Dendritic cell treated with granulocyte-macrophage colony-stimulating factor and Interleukin-4, amounts not matched to agents 40 ng/mL and 50 ng/mL, for 4 days (primary cell): ENCODE data around the gene MSH4.
"Not testable (repeated sequence)": the region's sequence is repeated elsewhere in the genome, so short reads cannot be mapped to it uniquely, and the experiment has no call there.

Source experiments
- H3K27ac Mint-ChIP-seq: one replicate; pipeline ENCODE4 v1.8.0; 2022; ENCODE audit warnings: mild to moderate bottlenecking, mixed read lengths
- H3K27me3 Mint-ChIP-seq: one replicate; pipeline ENCODE4 v1.8.0; 2022; ENCODE audit warnings: mild to moderate bottlenecking, mixed read lengths
- H3K36me3 Mint-ChIP-seq: one replicate; pipeline ENCODE4 v1.8.0; 2022; ENCODE audit warnings: low read depth, mixed read lengths
- H3K4me1 Mint-ChIP-seq: one replicate; pipeline ENCODE4 v1.8.0; 2022; ENCODE audit warnings: low read depth, mixed read lengths
- H3K4me3 Mint-ChIP-seq: one replicate; pipeline ENCODE4 v1.8.0; 2022; ENCODE audit warnings: mild to moderate bottlenecking, moderate library complexity, mixed read lengths
- H3K9me3 Mint-ChIP-seq: one replicate; pipeline ENCODE4 v1.8.0; 2022; ENCODE audit warnings: mixed read lengths
- intact Hi-C: fragments of 100-400 bp; cut with micrococcal nuclease; formaldehyde crosslinking; loops from one replicate; pipeline ENCODE4 v1.15.0; 2022

MSH4 gene

GRCh38 chr1:75785983-75786853 is 10.5 kb upstream of the MSH4 start, which contains the start of gene RABGGTB:
RABGGTB (plus strand) TSS chr1:75786256; CDS start chr1:75786272, 16 bp downstream.
- H3K9me3 Mint-ChIP-seq = no peaks in the 10 kb centered on the region
- intact Hi-C loops = loop anchor here (1.0 to 5.0 kb wide), 4 partner anchors 62 to 1589 kb away; partner anchors contain the start of genes ACADM, CRYZ, FPGT and LRRIQ3
- H3K4me3 Mint-ChIP-seq = peak within 1 kb of the TSS; percentile 93
- peaks cover 54% of the 10 kb centered on the region for H3K4me1 Mint-ChIP-seq
- peaks cover 54% of the 10 kb centered on the region for H3K36me3 Mint-ChIP-seq
- peak within 1 kb of the TSS; percentile 97 for H3K27ac Mint-ChIP-seq
- no peaks in the 10 kb centered on the region for H3K27me3 Mint-ChIP-seq

GRCh38 chr1:75786901-75787493 is 9.7 kb upstream of the MSH4 start:
- intact Hi-C loops = loop anchor here (1.0 to 5.0 kb wide), 4 partner anchors 63 to 1590 kb away; partner anchors contain the start of genes ACADM, CRYZ, FPGT and LRRIQ3
- peak overlapping the region; percentile 93 for H3K4me3 Mint-ChIP-seq
- peaks cover 62% of the 10 kb centered on the region for H3K36me3 Mint-ChIP-seq
- H3K4me1 Mint-ChIP-seq = peaks cover 56% of the 10 kb centered on the region
- H3K27ac Mint-ChIP-seq = peak overlapping the region; percentile 97
- no peaks in the 10 kb centered on the region for H3K27me3 Mint-ChIP-seq
- H3K9me3 Mint-ChIP-seq = no peaks in the 10 kb centered on the region

- Mint-ChIP-seq H3K4me1 (peaks cover 56% of the 10 kb centered on the region), H3K36me3 (peaks cover 67% of the 10 kb centered on the region), H3K27me3 (no peaks in the 10 kb centered on the region), H3K4me3 (peak overlapping the region; percentile 93), H3K9me3 (no peaks in the 10 kb centered on the region), H3K27ac (peak overlapping the region; percentile 97)
- intact Hi-C loops = loop anchor here (5.0 kb wide), 3 partner anchors 290 to 1590 kb away; partner anchors contain the start of genes CRYZ, FPGT, LRRIQ3 and TYW3
Measured at GRCh38 chr1:75787524-75787923, 9.2 kb upstream of the MSH4 start.

- Mint-ChIP-seq H3K4me1 (peaks cover 44% of the 10 kb centered on the region), H3K27me3 (no peaks in the 10 kb centered on the region), H3K36me3 (peaks cover 92% of the 10 kb centered on the region), H3K9me3 (no peaks in the 10 kb centered on the region), H3K27ac (no peak overlapping the region), H3K4me3 (no peak overlapping the region)
- intact Hi-C loops = loop anchor here (5.0 kb wide), 3 partner anchors 287 to 1593 kb away; partner anchors contain the start of genes CRYZ, FPGT, LRRIQ3 and TYW3
Measured at GRCh38 chr1:75789988-75790387, 6.7 kb upstream of the MSH4 start.

GRCh38 chr1:75791022-75791421 is 5.7 kb upstream of the MSH4 start:
- Mint-ChIP-seq H3K27me3 (no peaks in the 10 kb centered on the region), H3K4me1 (peaks cover 38% of the 10 kb centered on the region)
- intact Hi-C loops = no loop called here

GRCh38 chr1:75792091-75792490 is 4.6 kb upstream of the MSH4 start:
- H3K27me3 Mint-ChIP-seq = no peaks in the 10 kb centered on the region
- no peaks in the 10 kb centered on the region for H3K9me3 Mint-ChIP-seq
- H3K27ac Mint-ChIP-seq = no peak overlapping the region
- H3K4me1 Mint-ChIP-seq = peaks cover 35% of the 10 kb centered on the region
- H3K4me3 Mint-ChIP-seq = no peak overlapping the region
- H3K36me3 Mint-ChIP-seq = peaks cover 100% of the 10 kb centered on the region
- intact Hi-C loops = no loop called here

More at GRCh38 chr1:75791022-75791421, 5.7 kb upstream of the MSH4 start:
- Mint-ChIP-seq H3K9me3 (no peaks in the 10 kb centered on the region), H3K27ac (peak overlapping the region; percentile 55), H3K4me3 (no peak overlapping the region), H3K36me3 (peaks cover 100% of the 10 kb centered on the region)

GRCh38 chr1:75794382-75794781 is 2.3 kb upstream of the MSH4 start:
- no peak overlapping the region for H3K27ac Mint-ChIP-seq
- no peaks in the 10 kb centered on the region for H3K27me3 Mint-ChIP-seq
- H3K36me3 Mint-ChIP-seq = peaks cover 94% of the 10 kb centered on the region
- intact Hi-C loops = no loop called here
- peaks cover 15% of the 10 kb centered on the region for H3K4me1 Mint-ChIP-seq
- H3K9me3 Mint-ChIP-seq = no peaks in the 10 kb centered on the region
- no peak overlapping the region for H3K4me3 Mint-ChIP-seq

GRCh38 chr1:75795703-75796193 is 934 bp upstream of the MSH4 start:
- no peak overlapping the region for H3K4me3 Mint-ChIP-seq
- no peaks in the 10 kb centered on the region for H3K9me3 Mint-ChIP-seq
- H3K36me3 Mint-ChIP-seq = peaks cover 80% of the 10 kb centered on the region
- intact Hi-C loops = no loop called here
- H3K27ac Mint-ChIP-seq = no peak overlapping the region
- H3K27me3 Mint-ChIP-seq = no peaks in the 10 kb centered on the region
- peaks cover 5% of the 10 kb centered on the region for H3K4me1 Mint-ChIP-seq

- H3K27me3 Mint-ChIP-seq = no peaks in the 10 kb centered on the region
- H3K36me3 Mint-ChIP-seq = peaks cover 66% of the 10 kb centered on the region
- no peaks in the 10 kb centered on the region for H3K9me3 Mint-ChIP-seq
- no peaks in the 10 kb centered on the region for H3K4me1 Mint-ChIP-seq
- no peak overlapping the region for H3K4me3 Mint-ChIP-seq
- no peak overlapping the region for H3K27ac Mint-ChIP-seq
- intact Hi-C loops = no loop called here
Measured at GRCh38 chr1:75797273-75797588, 549 bp downstream of the MSH4 start.

- no peaks in the 10 kb centered on the region for H3K27me3 Mint-ChIP-seq
- intact Hi-C loops = no loop called here
- H3K36me3 Mint-ChIP-seq = peaks cover 61% of the 10 kb centered on the region
- H3K27ac Mint-ChIP-seq = no peak overlapping the region
- H3K9me3 Mint-ChIP-seq = no peaks in the 10 kb centered on the region
- H3K4me3 Mint-ChIP-seq = no peak overlapping the region
- no peaks in the 10 kb centered on the region for H3K4me1 Mint-ChIP-seq
Measured at GRCh38 chr1:75797606-75798216, 1.0 kb downstream of the MSH4 start.

GRCh38 chr1:75801480-75801879 is 4.8 kb downstream of the MSH4 start:
- H3K4me1 Mint-ChIP-seq, H3K9me3 Mint-ChIP-seq, H3K27me3 Mint-ChIP-seq, H3K4me3 Mint-ChIP-seq, H3K27ac Mint-ChIP-seq, intact Hi-C loops: not testable (repeated sequence)
- H3K36me3 Mint-ChIP-seq = peaks cover 23% of the 10 kb centered on the region

- Mint-ChIP-seq H3K4me3 (no peak overlapping the region), H3K9me3 (no peaks in the 10 kb centered on the region), H3K36me3 (no peaks in the 10 kb centered on the region), H3K27me3 (no peaks in the 10 kb centered on the region), H3K4me1 (no peaks in the 10 kb centered on the region), H3K27ac (no peak overlapping the region)
- intact Hi-C loops = no loop called here
Measured at GRCh38 chr1:75808921-75809320, 12.2 kb downstream of the MSH4 start.

- intact Hi-C loops, H3K4me3 Mint-ChIP-seq, H3K27ac Mint-ChIP-seq, H3K9me3 Mint-ChIP-seq, H3K27me3 Mint-ChIP-seq, H3K4me1 Mint-ChIP-seq, H3K36me3 Mint-ChIP-seq: not testable (repeated sequence)
Measured at GRCh38 chr1:75810113-75810512, 13.4 kb downstream of the MSH4 start.
